Endometrium (tissue), 2 donors: ENCODE data around the gene RSPH6A.
"Not testable (repeated sequence)": the region's sequence is repeated elsewhere in the genome, so short reads cannot be mapped to it uniquely, and the experiment has no call there.

ENCODE experiments used
- FAIRE-seq: peaks from 2 replicates; lab custom pipeline; 2012; peaks lifted over from hg19 to GRCh38; lab: Jason Lieb, UNC
- donor health status: control.
- donor health status: control.

The RSPH6A gene

GRCh38 chr19:45764945-45765701, 50.0 kb downstream of the RSPH6A start:
- no peak for FAIRE-seq

- FAIRE-seq: no peak
Measured at GRCh38 chr19:45764475-45764874, 50.6 kb downstream of the RSPH6A start.

- FAIRE-seq: no peak
Measured at GRCh38 chr19:45763691-45764294, 51.3 kb downstream of the RSPH6A start.

- FAIRE-seq: no peak
Measured at GRCh38 chr19:45762870-45763631, 52.1 kb downstream of the RSPH6A start.

GRCh38 chr19:45761714-45762113, 53.4 kb downstream of the RSPH6A start:
- no peak for FAIRE-seq

- FAIRE-seq: no peak
Measured at GRCh38 chr19:45758921-45759320, 56.2 kb downstream of the RSPH6A start.

GRCh38 chr19:45757695-45758094, 57.4 kb downstream of the RSPH6A start:
- no peak for FAIRE-seq

GRCh38 chr19:45754323-45754722, 60.8 kb downstream of the RSPH6A start:
- FAIRE-seq: no peak

GRCh38 chr19:45753548-45753947, 61.6 kb downstream of the RSPH6A start:
- FAIRE-seq: no peak

GRCh38 chr19:45752639-45753038, 62.5 kb downstream of the RSPH6A start:
- no peak for FAIRE-seq

- FAIRE-seq: not testable (repeated sequence)
Measured at GRCh38 chr19:45751483-45751882, 63.6 kb downstream of the RSPH6A start.

GRCh38 chr19:45747513-45747912, 67.6 kb downstream of the RSPH6A start:
- no peak for FAIRE-seq

GRCh38 chr19:45746866-45747265, 68.2 kb downstream of the RSPH6A start:
- no peak for FAIRE-seq
